Measurements from ENCODE around the gene TTC32.

Gene TTC32

DNA sequence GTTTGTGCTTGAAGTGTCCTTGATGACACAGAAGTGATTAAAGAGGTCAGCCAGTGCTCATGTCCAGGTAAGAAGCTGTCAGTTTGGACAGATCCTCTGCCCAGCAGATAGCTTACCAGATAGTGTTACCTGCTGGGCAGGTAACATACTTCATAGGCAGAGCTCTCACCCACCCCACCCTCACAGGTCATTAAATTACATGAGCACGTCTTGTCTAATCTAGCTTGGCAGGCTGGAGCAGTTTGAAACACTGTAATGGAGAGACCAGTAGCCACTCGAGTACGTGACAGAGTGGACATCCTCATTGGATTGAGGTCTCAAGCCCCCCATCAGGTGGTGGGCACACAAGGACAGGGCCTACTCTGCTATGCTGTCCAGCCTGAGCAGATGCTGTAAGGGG, 27.1 kb downstream of the TTC32 start:
- Histone ChIP-seq H3K9me3 (ENCODE audit: severe bottlenecking) (no peaks in the 10 kb centered on the region), H3K36me3 (no peaks in the 10 kb centered on the region), H3K27ac (no peak overlapping the region), H3K27me3 (ENCODE audit: insufficient read depth, low read depth, severe bottlenecking) (no peaks in the 10 kb centered on the region), H3K4me3 (ENCODE audit: low read depth, low read length) (no peak overlapping the region)
- DNase-seq = peak; percentile 6
- TF ChIP-seq, protein P1, sequence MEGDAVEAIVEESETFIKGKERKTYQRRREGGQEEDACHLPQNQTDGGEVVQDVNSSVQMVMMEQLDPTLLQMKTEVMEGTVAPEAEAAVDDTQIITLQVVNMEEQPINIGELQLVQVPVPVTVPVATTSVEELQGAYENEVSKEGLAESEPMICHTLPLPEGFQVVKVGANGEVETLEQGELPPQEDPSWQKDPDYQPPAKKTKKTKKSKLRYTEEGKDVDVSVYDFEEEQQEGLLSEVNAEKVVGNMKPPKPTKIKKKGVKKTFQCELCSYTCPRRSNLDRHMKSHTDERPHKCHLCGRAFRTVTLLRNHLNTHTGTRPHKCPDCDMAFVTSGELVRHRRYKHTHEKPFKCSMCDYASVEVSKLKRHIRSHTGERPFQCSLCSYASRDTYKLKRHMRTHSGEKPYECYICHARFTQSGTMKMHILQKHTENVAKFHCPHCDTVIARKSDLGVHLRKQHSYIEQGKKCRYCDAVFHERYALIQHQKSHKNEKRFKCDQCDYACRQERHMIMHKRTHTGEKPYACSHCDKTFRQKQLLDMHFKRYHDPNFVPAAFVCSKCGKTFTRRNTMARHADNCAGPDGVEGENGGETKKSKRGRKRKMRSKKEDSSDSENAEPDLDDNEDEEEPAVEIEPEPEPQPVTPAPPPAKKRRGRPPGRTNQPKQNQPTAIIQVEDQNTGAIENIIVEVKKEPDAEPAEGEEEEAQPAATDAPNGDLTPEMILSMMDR (IDR thresholded peaks at IDR 0.05; ENCODE audit: low read depth, low read length) = no peak

DNA sequence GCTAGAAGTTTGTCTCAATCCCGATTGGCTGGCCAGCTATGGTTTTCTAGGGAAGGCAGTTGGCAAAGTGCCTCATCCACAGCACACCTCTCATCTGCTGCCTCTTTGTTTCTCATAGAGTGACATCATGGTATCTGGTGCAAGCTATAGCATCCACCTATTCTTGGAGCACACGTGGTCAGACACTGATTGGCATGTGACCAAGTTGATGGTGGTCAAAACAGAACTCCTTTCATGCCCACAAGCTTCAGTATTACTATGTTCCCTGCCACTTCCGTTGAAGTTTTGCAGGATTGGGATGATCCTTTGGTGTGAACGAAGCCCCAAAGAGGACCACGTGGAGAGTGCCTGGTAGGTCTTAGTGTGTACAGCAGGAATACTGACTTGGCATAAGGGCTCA, 28.8 kb downstream of the TTC32 start:
- DNase-seq = peak; percentile 7
- no peak overlapping the region for H3K27ac ChIP-seq
- no peak overlapping the region for H3K4me3 ChIP-seq (ENCODE audit: low read depth, low read length)
- no peaks in the 10 kb centered on the region for H3K9me3 ChIP-seq (ENCODE audit: severe bottlenecking)
- TF ChIP-seq, protein P1 (IDR thresholded peaks at IDR 0.05; ENCODE audit: low read depth, low read length) = no peak
- no peaks in the 10 kb centered on the region for H3K27me3 ChIP-seq (ENCODE audit: insufficient read depth, low read depth, severe bottlenecking)
- no peaks in the 10 kb centered on the region for H3K36me3 ChIP-seq

DNA sequence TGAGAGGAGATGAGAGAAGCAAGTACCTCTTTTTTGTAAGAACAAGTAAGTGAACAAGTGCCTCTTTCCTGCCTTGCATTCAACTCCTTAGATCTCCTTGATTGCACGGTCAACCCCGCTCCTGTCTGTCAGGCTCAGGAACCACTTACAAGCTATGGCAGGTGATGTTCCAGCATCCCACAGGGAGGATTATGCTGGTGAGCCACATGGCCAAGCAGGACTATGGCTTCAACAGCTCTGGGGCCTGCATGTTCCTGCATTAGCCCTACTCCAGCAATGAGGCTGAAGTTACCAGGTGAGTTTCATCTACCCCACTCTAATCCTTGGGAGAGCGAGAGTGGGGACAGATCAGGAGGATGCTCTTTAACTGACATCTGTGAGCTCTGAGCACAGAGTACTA, 29.5 kb downstream of the TTC32 start:
- no peaks in the 10 kb centered on the region for H3K9me3 ChIP-seq (ENCODE audit: severe bottlenecking)
- H3K27me3 ChIP-seq (ENCODE audit: insufficient read depth, low read depth, severe bottlenecking) = no peaks in the 10 kb centered on the region
- DNase-seq = peak; percentile 80
- no peaks in the 10 kb centered on the region for H3K36me3 ChIP-seq
- TF ChIP-seq, protein P1 (IDR thresholded peaks at IDR 0.05; ENCODE audit: low read depth, low read length) = no peak
- H3K27ac ChIP-seq = no peak overlapping the region
- no peak overlapping the region for H3K4me3 ChIP-seq (ENCODE audit: low read depth, low read length)

DNA sequence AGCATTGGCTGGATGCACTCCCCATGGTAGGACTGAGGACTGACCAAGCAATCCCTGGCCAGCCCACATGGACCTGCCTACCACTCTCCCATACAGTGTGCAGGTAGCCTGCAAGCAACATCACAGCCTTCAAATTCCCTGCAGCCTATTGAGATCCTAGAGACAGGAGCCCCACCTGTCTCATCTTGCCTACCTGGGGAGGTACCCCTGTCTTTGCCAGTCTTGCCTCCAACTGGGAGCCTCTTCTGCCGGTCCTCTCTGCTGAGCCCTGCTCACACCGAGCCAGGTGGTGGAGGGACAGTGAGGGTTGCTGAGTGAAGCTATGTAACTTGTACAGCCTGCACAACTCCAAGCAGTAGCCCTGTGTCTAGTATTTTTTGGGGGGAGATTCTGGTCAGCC, 29.9 kb downstream of the TTC32 start:
- no peak for DNase-seq
- Histone ChIP-seq H3K27me3 (ENCODE audit: insufficient read depth, low read depth, severe bottlenecking) (no peaks in the 10 kb centered on the region), H3K36me3 (no peaks in the 10 kb centered on the region), H3K4me3 (ENCODE audit: low read depth, low read length) (no peak overlapping the region), H3K27ac (no peak overlapping the region), H3K9me3 (ENCODE audit: severe bottlenecking) (no peaks in the 10 kb centered on the region)
- TF ChIP-seq, protein P1 (IDR thresholded peaks at IDR 0.05; ENCODE audit: low read depth, low read length) = no peak

DNA sequence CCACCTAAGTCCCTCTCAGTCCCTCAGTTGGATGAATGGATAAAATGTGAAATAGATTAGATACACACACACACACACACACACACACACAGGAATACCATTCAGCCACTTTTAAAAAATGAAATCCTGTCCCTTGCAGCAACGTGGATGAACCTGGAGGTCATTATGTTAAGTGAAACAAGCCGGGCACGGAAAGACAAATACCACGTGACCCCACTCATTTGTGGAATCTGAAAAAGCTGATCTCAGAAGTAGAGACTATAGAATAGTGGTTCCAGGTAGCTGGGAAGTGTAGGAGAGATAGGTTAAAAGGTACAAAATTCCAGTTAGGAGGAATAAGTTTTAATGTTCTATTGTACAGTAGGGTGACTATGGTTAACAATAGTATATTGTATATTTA, 31.0 kb downstream of the TTC32 start:
- Histone ChIP-seq H3K36me3 (no peaks in the 10 kb centered on the region), H3K27ac (no peak overlapping the region), H3K9me3 (ENCODE audit: severe bottlenecking) (no peaks in the 10 kb centered on the region), H3K27me3 (ENCODE audit: insufficient read depth, low read depth, severe bottlenecking) (no peaks in the 10 kb centered on the region), H3K4me3 (ENCODE audit: low read depth, low read length) (no peak overlapping the region)
- DNase-seq = no peak
- TF ChIP-seq, protein P1 (IDR thresholded peaks at IDR 0.05; ENCODE audit: low read depth, low read length) = no peak

Data from WERI-Rb-1 (cell line).